ENCODE results near the gene UCK2. TPM values are rescaled to one million over a fixed set of nuclear protein-coding genes. Genes with fewer than 3 reads are reported as not detected.

UCK2 gene
- total RNA-seq, 4 donors from 2014 or later, result 20.9 to 30.4 (median 29.2) TPM

GRCh38 chr1:165903672-165904071 is 76.3 kb downstream of the UCK2 start:
- Histone ChIP-seq H3K4me3 (no peak overlapping the region), H3K36me3 (peaks cover 0 to 61% of the 10 kb centered on the region in 2 donors), H3K27me3 (no peaks in the 10 kb centered on the region), H3K4me1 (peaks cover 0 to 11% (median 8%) of the 10 kb centered on the region in 3 donors), H3K9me3 (no peaks in the 10 kb centered on the region), H3K27ac (no peak overlapping the region)
- no peak for TF ChIP-seq POLR2A (IDR thresholded peaks at IDR 0.05)
- TF ChIP-seq POLR2AphosphoS5 (IDR thresholded peaks at IDR 0.05), result no peak
- TF ChIP-seq CTCF (IDR thresholded peaks at IDR 0.05), result no peak
- TF ChIP-seq EP300 (IDR thresholded peaks at IDR 0.05), result no peak
- ATAC-seq, result no peak
- no CpG with 5 or more reads among the region's 1 CpG for WGBS, 2 donors (ENCODE audit: low coverage in 1 of 2)

GRCh38 chr1:165904948-165905347 is 77.5 kb downstream of the UCK2 start:
- ATAC-seq, result no peak
- no peak overlapping the region for H3K4me3 ChIP-seq
- 69 to 85% methylated on average over 3 to 4 of the region's 4 CpGs for WGBS, 2 donors (ENCODE audit: low coverage in 1 of 2)
- no peak overlapping the region for H3K27ac ChIP-seq
- no peaks in the 10 kb centered on the region for H3K9me3 ChIP-seq
- peaks cover 0 to 74% of the 10 kb centered on the region in 2 donors for H3K36me3 ChIP-seq
- no peaks in the 10 kb centered on the region for H3K4me1 ChIP-seq
- no peaks in the 10 kb centered on the region for H3K27me3 ChIP-seq
- TF ChIP-seq CTCF (IDR thresholded peaks at IDR 0.05), result no peak
- no peak for TF ChIP-seq POLR2A (IDR thresholded peaks at IDR 0.05)
- TF ChIP-seq POLR2AphosphoS5 (IDR thresholded peaks at IDR 0.05), result no peak
- no peak for TF ChIP-seq EP300 (IDR thresholded peaks at IDR 0.05)

GRCh38 chr1:165905853-165906252 is 78.4 kb downstream of the UCK2 start:
- peaks cover 0 to 77% of the 10 kb centered on the region in 2 donors for H3K36me3 ChIP-seq
- WGBS, 2 donors (ENCODE audit: low coverage in 1 of 2), result 78 to 92% methylated on average over 1 to 2 of the region's 3 CpGs
- no peak overlapping the region for H3K4me3 ChIP-seq
- no peaks in the 10 kb centered on the region for H3K27me3 ChIP-seq
- H3K27ac ChIP-seq, result no peak overlapping the region
- no peaks in the 10 kb centered on the region for H3K4me1 ChIP-seq
- no peak for TF ChIP-seq POLR2A (IDR thresholded peaks at IDR 0.05)
- no peak for TF ChIP-seq POLR2AphosphoS5 (IDR thresholded peaks at IDR 0.05)
- no peak for TF ChIP-seq CTCF (IDR thresholded peaks at IDR 0.05)
- no peak for TF ChIP-seq EP300 (IDR thresholded peaks at IDR 0.05)
- H3K9me3 ChIP-seq, result no peaks in the 10 kb centered on the region
- no peak for ATAC-seq

GRCh38 chr1:165907256-165907857 is 79.9 kb downstream of the UCK2 start:
- Histone ChIP-seq H3K27ac (no peak overlapping the region), H3K4me3 (no peak overlapping the region), H3K4me1 (peaks cover 0 to 5% (median 4%) of the 10 kb centered on the region in 3 donors), H3K36me3 (peaks cover 0 to 72% of the 10 kb centered on the region in 2 donors), H3K27me3 (no peaks in the 10 kb centered on the region), H3K9me3 (no peaks in the 10 kb centered on the region)
- 19 to 76% methylated on average over 3 to 8 of the region's 13 CpGs for WGBS, 2 donors (ENCODE audit: low coverage in 1 of 2)
- no peak for ATAC-seq
- TF ChIP-seq EP300 (IDR thresholded peaks at IDR 0.05) (no peak), POLR2AphosphoS5 (IDR thresholded peaks at IDR 0.05) (no peak)

- Histone ChIP-seq H3K27ac (peak overlapping the region in 3 of 4 donors; percentile 11 to 33 (median 30)), H3K9me3 (no peaks in the 10 kb centered on the region), H3K36me3 (peaks cover 0 to 44% of the 10 kb centered on the region in 2 donors), H3K4me1 (peaks cover 0 to 12% (median 4%) of the 10 kb centered on the region in 3 donors), H3K4me3 (no peak overlapping the region), H3K27me3 (no peaks in the 10 kb centered on the region)
- ATAC-seq, result peak; percentile 70
- peak; percentile 37 for TF ChIP-seq POLR2AphosphoS5 (IDR thresholded peaks at IDR 0.05)
- no peak for TF ChIP-seq EP300 (IDR thresholded peaks at IDR 0.05)
- TF ChIP-seq CTCF (IDR thresholded peaks at IDR 0.05), result no peak
- TF ChIP-seq POLR2A (IDR thresholded peaks at IDR 0.05), result no peak
- 47 to 53% methylated on average over 3 to 11 of the region's 14 CpGs for WGBS, 2 donors (ENCODE audit: low coverage in 1 of 2)
These were observed 83.5 kb downstream of the UCK2 start for GRCh38 chr1:165910764-165911421.
